ENCODE measurements around the gene SLC25A15. TPM values are rescaled to one million over a fixed set of nuclear protein-coding genes. Genes with fewer than 3 reads are reported as not detected.

The SLC25A15 gene
- 9.8 and 15.7 TPM in 2 replicates for total RNA-seq

GRCh38 chr13:40789275-40790153, at the start of gene SLC25A15:
SLC25A15 (plus strand) TSS chr13:40789611; CDS start chr13:40793227, 3,616 bp downstream.

GRCh38 chr13:40770934-40771618, 18.3 kb upstream of the SLC25A15 start, which contains the start of gene MRPS31:
MRPS31 (minus strand) TSS chr13:40771190; CDS start chr13:40771136, 54 bp downstream.

Other genes with a start within 250 kb of the SLC25A15 start
- gene FOXO1, start 123.0 kb upstream of the SLC25A15 start, total RNA-seq, result 3.8 and 5.5 TPM in 2 replicates
- 8.6 and 10.0 TPM in 2 replicates for gene MRPS31, start 18.4 kb upstream of the SLC25A15 start, total RNA-seq
- gene ELF1, start 229.7 kb downstream of the SLC25A15 start, total RNA-seq, result 31.9 and 45.2 TPM in 2 replicates